SK-N-MC (cell line): ENCODE results near the gene ZDHHC11.

Experiments used
- EZH2 ChIP-seq: fragments of 200-600 bp; sonication (generic); IDR thresholded peaks from one replicate; pipeline ENCODE4 v1.6.1; 2017; ENCODE audit warnings: antibody characterized with exemption
- POLR2AphosphoS5 ChIP-seq: IDR thresholded peaks from 2 replicates; pipeline ENCODE4 v1.6.1; 2012; ENCODE audit warnings: mild to moderate bottlenecking, low read depth, low read length, borderline replicate concordance

DNA sequence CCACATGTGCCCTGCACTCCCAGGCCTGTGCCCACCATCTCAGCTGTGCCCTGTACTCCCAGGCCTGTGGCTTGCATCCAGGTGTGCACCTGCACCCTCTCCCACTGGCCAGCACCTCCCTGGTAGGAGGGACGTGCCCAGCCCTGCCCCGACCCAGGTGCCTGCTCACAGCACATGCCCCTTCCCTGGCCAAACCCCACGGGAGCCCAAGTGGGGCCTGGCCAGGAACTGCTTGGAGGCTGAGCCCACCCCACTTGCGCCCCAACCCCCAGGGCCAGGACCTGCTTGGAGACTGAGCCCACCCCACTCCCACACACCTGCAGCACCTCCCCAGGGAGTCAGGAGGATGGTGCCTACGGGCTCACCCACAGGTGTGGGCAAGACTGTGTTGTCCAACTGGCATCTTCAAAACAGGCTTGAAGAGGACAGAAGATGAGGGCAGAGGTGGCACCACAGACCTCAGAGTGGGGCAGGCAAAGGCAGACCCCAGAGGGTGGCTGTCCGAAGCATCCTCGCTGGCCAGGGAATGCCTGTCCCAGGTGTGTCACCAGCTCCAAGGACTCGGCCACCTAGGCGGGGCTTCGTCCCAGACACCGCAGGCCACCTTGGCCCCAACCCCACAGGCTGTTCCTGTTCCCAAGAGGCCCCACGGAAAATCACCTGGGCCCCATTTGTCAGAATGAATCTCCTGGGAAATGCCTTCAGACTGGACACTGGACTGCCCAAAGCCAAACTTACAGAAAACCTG lies 77.1 kb downstream of the ZDHHC11 start:
- TF ChIP-seq EZH2: no peak
- TF ChIP-seq POLR2AphosphoS5: no peak
